ENCODE measurements around the gene C12orf42. TPM values are rescaled to one million over a fixed set of nuclear protein-coding genes. Genes with fewer than 3 reads are reported as not detected.

Gene C12orf42
- total RNA-seq: under 1 TPM; 0.25 to 0.48 TPM

DNA sequence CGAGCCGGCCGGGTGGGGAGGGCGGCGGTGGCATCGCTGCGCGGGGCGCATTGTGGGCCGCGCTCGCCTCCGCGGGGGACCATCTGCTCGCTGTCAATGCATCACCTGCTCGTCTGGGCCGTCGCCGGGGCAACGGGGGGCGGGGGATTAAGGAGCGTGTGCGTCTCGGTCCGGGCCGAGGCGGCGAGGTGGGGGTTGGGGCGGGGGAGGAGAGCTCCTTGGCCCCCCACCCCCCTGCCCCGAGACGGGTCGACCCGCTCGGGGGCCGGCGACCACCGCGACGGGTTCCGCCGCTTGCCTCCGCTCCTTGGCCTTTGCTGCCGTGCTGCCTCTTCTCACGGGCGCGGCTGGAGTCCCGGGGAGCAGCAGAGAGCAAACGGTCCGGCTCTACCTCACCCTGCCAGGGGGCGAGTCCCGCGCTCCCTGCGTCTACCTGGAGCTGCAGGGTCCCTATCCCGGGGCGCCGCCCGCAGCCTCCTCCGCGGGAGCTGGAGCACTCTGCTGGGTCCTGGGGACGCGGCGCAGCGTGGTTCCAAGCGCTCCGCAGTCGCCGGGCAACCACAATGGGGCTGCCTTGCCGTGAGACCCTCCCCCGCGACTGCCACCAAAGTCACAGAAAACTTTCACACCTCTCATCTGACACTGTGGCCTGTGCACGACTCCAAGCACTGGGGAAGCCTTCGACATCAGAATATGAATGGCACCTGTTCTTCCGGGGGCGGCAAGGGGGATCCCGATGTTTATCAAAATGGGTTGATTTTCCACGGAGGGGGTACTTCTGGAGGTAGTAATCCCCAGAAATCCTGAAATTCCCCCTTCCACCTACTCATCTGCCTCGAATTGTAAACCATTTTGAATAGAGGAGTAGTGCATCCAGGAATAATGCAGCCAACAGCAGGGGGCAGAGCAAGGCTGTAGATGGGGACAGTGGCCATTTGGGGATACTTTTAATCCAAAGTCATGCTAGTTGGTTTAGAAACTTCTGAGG lies at the start of gene C12orf42:
TSS of gene C12orf42 (minus strand) at position 500 of the 988 bp plus-strand sequence. CDS start 17,542 bp downstream, outside the sequence.
- Mint-ChIP-seq H3K27me3 (peaks cover 40% of the 10 kb centered on the region), H3K36me3 (ENCODE audit: low read depth) (no peaks in the 10 kb centered on the region), H3K4me1 (peaks cover 17% of the 10 kb centered on the region), H3K4me3 (peak within 1 kb of the TSS; percentile 55), H3K27ac (no peak within 1 kb of the TSS), H3K9me3 (peaks cover 3% of the 10 kb centered on the region)
- DNase-seq: peak; percentile 35
- ChIA-PET POLR2A (no interaction called here), CTCF (interaction anchor here (1.5 to 2.9 kb wide), 2 partner anchors 53 to 547 kb away, joined by 3 to 13 read pairs; no protein-coding TSS in a partner anchor)

DNA sequence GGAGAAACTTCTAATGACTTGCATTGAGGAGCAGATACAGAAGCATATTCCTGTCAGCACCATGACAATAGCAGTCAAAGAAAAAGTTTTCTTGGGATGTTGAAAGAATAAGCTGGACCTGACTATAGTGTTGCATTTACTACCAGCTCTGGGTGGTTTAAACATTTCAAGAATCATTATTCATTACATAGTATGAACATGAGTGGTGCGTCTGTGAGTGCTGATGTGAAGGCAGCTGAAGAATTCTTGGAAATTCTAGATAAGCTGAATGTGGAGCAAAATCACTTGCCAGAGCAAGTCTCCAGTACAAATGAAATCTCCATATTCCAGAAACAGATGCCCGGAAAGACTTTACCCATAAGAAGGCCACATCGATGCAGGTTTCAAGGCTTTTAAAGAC lies 46.3 kb upstream of the C12orf42 start:
- Mint-ChIP-seq H3K27me3 (peaks cover 4% of the 10 kb centered on the region), H3K4me1 (peaks cover 8% of the 10 kb centered on the region), H3K27ac (no peak overlapping the region), H3K36me3 (ENCODE audit: low read depth) (no peaks in the 10 kb centered on the region), H3K4me3 (no peak overlapping the region), H3K9me3 (peaks cover 2% of the 10 kb centered on the region)
- no peak for DNase-seq
- ChIA-PET CTCF (no interaction called here), POLR2A (no interaction called here)

DNA sequence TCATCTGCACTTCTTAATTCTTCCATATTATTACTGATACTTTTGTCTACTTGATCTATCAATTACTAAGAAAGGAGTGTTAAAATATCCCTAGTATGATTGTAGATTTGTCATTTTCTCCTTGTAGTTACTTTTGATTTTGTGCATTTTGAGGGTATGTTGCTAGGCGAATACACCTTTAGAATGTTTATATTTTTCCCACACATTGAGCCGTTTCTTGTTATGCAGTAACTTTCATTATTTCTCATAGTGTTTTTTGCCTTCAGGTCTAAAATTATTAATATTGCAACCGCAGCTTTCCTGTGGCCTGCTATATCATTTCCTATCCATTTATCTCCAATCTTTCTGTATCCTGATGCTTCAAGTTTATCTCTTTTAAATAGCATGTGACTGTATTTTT lies 44.6 kb upstream of the C12orf42 start:
- ChIA-PET POLR2A (no interaction called here), CTCF (no interaction called here)
- no peaks in the 10 kb centered on the region for H3K36me3 Mint-ChIP-seq (ENCODE audit: low read depth)
- H3K27me3 Mint-ChIP-seq: peaks cover 3% of the 10 kb centered on the region
- H3K9me3 Mint-ChIP-seq: peaks cover 2% of the 10 kb centered on the region
- H3K27ac Mint-ChIP-seq: no peak overlapping the region
- peaks cover 8% of the 10 kb centered on the region for H3K4me1 Mint-ChIP-seq
- DNase-seq: no peak
- H3K4me3 Mint-ChIP-seq: no peak overlapping the region

DNA sequence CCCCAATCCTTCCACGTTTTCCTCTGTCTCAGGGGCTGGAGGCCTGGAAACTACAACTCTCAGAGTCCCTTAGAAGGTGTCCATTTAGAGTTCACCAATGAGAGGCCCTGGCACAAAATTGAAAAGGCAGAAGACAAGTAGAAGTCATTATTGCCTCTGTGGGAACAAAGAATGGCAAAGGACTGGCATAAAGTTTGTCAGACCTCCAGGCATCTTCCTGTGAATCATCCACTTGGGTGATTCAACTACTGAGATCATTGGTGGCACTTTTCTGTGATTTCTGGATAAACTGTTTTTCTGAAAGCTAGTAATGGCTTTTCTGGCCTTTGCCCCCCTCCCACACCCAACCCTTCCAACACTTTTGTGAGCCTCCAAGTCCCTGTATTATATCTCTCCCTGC lies 42.6 kb upstream of the C12orf42 start:
- Mint-ChIP-seq H3K4me3 (no peak overlapping the region), H3K4me1 (peaks cover 8% of the 10 kb centered on the region), H3K9me3 (no peaks in the 10 kb centered on the region), H3K27me3 (peaks cover 3% of the 10 kb centered on the region), H3K27ac (no peak overlapping the region), H3K36me3 (ENCODE audit: low read depth) (no peaks in the 10 kb centered on the region)
- ChIA-PET POLR2A (no interaction called here), CTCF (no interaction called here)
- no peak for DNase-seq

DNA sequence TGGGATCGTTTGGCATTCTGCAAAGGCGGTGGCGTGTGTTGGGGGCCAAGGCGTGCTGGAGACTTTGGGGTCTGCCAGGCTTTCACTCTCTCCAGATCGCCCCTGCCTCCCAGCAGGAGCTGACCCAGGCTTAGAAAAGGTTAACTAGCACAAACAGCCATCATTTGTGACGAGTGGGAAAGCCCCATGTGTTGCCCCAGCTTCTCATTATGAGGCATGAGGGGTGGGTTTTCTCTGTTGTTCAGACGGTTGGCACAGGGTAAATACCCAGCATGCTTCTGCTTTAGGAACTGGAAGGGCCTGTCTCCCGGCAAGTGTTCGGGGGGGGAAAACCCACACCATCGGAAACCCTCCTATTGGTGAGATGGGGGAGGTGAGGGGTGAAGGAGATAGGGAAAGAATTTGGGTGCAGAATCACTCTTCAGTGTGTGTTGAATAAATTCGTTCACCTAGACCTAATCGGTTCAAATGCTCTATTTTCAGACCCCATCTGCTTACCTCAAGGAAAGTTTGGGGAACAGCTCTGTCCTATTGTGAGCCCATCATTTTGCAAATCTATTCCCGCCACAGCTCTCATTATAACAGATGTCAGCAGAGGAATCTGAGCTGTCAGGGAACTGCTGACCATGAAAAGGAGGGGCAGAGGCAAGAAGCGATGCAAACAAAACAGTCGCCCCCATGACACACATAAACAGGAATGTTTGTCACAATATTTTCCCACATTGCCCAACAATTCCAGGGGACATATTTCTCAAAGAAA lies 34.7 kb upstream of the C12orf42 start:
- no peaks in the 10 kb centered on the region for H3K27me3 Mint-ChIP-seq
- no peak overlapping the region for H3K27ac Mint-ChIP-seq
- DNase-seq: no peak
- no peaks in the 10 kb centered on the region for H3K36me3 Mint-ChIP-seq (ENCODE audit: low read depth)
- H3K9me3 Mint-ChIP-seq: peaks cover 2% of the 10 kb centered on the region
- CTCF ChIA-PET: no interaction called here
- H3K4me3 Mint-ChIP-seq: no peak overlapping the region
- no peaks in the 10 kb centered on the region for H3K4me1 Mint-ChIP-seq
- POLR2A ChIA-PET: no interaction called here

DNA sequence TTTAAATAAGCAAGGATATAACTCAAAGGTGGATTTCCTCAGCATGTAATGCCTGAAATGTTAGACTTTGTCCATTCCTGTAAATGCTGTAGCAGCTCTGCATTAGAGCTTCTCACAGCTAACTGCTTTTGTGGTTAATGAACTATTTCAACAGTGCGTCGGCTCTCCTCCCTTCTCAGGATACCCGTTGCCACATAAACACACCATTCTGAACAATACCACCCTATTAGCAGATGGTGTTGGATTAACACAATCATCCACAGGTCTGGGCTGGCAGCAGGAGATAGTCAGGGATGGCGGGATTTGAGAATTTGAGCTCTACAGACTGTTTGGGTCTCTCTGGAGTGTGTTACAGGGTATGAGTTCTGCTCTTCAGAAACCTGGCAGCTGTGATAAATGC lies 33.5 kb upstream of the C12orf42 start:
- no peak overlapping the region for H3K27ac Mint-ChIP-seq
- no peak for DNase-seq
- no peak overlapping the region for H3K4me3 Mint-ChIP-seq
- CTCF ChIA-PET: no interaction called here
- H3K9me3 Mint-ChIP-seq: peaks cover 2% of the 10 kb centered on the region
- POLR2A ChIA-PET: no interaction called here
- H3K36me3 Mint-ChIP-seq (ENCODE audit: low read depth): no peaks in the 10 kb centered on the region
- H3K27me3 Mint-ChIP-seq: no peaks in the 10 kb centered on the region
- no peaks in the 10 kb centered on the region for H3K4me1 Mint-ChIP-seq

DNA sequence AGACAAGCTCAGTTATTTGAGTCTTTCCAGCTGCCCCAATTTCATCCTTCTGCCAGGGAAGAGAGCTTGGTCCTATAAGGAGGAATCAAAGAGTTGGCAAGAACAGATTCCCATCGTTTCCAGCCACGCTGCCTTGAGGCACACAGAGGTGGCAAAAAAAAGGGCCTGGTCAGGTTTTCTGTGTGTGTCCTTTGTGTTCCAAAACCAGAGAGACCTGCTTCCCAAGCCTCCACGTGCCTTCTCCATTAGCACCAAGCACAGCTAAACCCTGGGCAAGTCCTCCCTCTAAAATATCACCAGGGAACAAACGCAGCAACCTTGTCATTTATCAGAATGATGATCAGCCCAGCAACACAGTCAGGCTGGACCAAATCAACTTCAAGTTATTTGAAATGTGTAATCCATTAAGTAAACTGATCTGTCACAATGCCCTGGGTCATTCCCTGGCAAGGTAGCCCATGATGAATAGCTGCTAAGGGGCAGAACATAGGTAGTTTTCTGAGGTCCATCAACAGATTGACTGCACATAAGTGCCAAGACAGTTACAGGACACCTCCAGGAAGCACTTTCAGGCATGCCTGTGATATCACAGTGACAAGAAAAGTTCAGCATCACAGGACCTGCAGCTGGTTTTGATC lies 28.6 kb upstream of the C12orf42 start:
- H3K27me3 Mint-ChIP-seq: peaks cover 1% of the 10 kb centered on the region
- POLR2A ChIA-PET: no interaction called here
- H3K36me3 Mint-ChIP-seq (ENCODE audit: low read depth): no peaks in the 10 kb centered on the region
- H3K9me3 Mint-ChIP-seq: peaks cover 2% of the 10 kb centered on the region
- no peak overlapping the region for H3K4me3 Mint-ChIP-seq
- CTCF ChIA-PET: interaction anchor here (1.2 kb wide), 1 partner anchor 641 kb away, joined by 4 read pairs; no protein-coding TSS in a partner anchor
- no peak for DNase-seq
- H3K4me1 Mint-ChIP-seq: no peaks in the 10 kb centered on the region
- H3K27ac Mint-ChIP-seq: no peak overlapping the region

DNA sequence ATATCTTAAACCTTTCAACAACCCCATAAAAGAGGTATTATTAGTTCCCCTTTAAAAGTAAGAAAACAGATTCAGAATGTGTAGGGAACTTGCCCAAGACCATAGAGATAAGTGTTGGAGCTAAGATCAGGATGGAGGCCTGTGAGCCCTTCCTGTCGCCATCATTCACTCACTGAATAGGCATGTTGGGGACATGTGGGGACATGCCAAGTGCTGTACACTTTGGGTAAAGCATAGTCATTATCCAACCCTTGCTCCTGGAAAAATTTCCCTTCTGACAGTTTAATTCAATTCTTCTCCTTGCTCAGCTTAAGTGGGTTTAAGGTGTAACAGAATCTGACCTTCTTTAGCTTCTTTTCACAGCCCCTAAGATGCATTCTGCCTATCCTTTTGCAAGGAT lies 28.0 kb upstream of the C12orf42 start:
- CTCF ChIA-PET: interaction anchor here (1.2 kb wide), 1 partner anchor 641 kb away, joined by 4 read pairs; no protein-coding TSS in a partner anchor
- DNase-seq: no peak
- Mint-ChIP-seq H3K9me3 (peaks cover 2% of the 10 kb centered on the region), H3K36me3 (ENCODE audit: low read depth) (no peaks in the 10 kb centered on the region), H3K4me3 (no peak overlapping the region), H3K27ac (no peak overlapping the region), H3K4me1 (no peaks in the 10 kb centered on the region), H3K27me3 (peaks cover 1% of the 10 kb centered on the region)
- POLR2A ChIA-PET: no interaction called here

DNA sequence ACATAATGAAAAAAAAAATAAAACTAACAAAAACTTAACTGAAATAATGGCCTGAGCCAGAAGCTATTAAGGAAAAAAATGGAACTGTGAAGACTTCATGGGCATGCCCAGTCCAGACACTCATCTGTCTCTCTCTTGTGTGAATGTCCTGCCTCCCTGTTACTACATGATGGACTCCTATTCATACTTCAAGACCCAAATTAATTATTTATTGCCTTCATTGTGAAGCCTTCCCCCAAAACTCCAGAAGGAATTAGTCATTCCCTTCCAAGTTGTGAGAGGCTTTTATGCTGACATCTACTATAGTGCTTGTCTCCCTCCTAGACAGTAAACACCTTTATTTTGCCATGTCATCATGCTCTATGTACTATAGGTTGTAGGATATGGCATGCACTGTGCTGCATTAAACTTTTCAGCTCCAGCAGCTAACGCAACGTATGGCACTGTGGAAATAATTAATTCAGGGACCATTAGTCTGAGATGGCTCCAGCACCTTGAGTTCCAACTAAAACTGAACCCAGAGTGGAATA lies 25.0 kb upstream of the C12orf42 start:
- H3K27ac Mint-ChIP-seq: no peak overlapping the region
- no peak overlapping the region for H3K4me3 Mint-ChIP-seq
- ChIA-PET POLR2A (no interaction called here), CTCF (no interaction called here)
- no peaks in the 10 kb centered on the region for H3K9me3 Mint-ChIP-seq
- no peaks in the 10 kb centered on the region for H3K36me3 Mint-ChIP-seq (ENCODE audit: low read depth)
- H3K4me1 Mint-ChIP-seq: no peaks in the 10 kb centered on the region
- H3K27me3 Mint-ChIP-seq: peaks cover 3% of the 10 kb centered on the region
- no peak for DNase-seq

DNA sequence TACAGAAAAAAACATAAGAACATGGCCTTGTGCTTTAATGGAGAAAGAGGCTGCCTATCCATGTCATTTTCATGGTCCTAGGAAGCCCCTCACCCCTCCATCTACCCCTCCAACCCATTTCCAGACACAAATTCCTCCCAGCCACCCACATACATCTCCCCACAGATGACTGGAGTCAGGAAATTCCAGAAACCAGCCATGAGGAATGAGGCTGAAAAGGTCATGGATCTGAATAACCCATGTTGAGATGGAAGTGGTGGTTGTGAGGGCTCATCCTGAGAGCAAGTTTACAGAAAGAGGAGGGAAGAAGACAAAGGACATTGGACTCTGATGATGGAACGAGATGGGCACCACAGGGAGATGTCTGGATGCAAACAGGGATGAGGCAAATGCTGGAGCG lies 23.9 kb upstream of the C12orf42 start:
- CTCF ChIA-PET: no interaction called here
- H3K27me3 Mint-ChIP-seq: peaks cover 3% of the 10 kb centered on the region
- POLR2A ChIA-PET: no interaction called here
- H3K9me3 Mint-ChIP-seq: no peaks in the 10 kb centered on the region
- no peak overlapping the region for H3K27ac Mint-ChIP-seq
- no peaks in the 10 kb centered on the region for H3K36me3 Mint-ChIP-seq (ENCODE audit: low read depth)
- no peak for DNase-seq
- no peak overlapping the region for H3K4me3 Mint-ChIP-seq
- no peaks in the 10 kb centered on the region for H3K4me1 Mint-ChIP-seq

DNA sequence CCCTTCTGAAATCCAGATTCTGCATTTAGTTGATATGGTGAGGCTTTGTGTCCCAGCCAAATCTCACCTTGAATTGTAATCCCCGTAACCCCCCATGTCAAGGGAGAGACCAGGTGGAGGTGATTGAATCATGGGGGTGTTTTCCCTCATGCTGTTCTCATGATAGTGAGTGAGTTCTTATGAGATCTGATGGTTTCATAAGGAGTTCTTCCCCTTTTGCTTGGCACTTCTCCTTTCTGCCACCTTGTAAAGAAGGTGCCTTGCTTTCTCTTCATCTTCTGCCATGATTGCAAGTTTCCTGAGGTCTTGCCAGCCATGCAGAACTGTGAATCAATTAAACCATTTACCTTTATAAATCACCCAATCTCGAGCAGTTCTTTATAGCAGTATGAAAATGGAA lies 23.1 kb upstream of the C12orf42 start:
- no peak overlapping the region for H3K4me3 Mint-ChIP-seq
- POLR2A ChIA-PET: no interaction called here
- no peak for DNase-seq
- H3K27me3 Mint-ChIP-seq: peaks cover 3% of the 10 kb centered on the region
- H3K36me3 Mint-ChIP-seq (ENCODE audit: low read depth): no peaks in the 10 kb centered on the region
- CTCF ChIA-PET: no interaction called here
- no peaks in the 10 kb centered on the region for H3K9me3 Mint-ChIP-seq
- no peaks in the 10 kb centered on the region for H3K4me1 Mint-ChIP-seq
- H3K27ac Mint-ChIP-seq: no peak overlapping the region

DNA sequence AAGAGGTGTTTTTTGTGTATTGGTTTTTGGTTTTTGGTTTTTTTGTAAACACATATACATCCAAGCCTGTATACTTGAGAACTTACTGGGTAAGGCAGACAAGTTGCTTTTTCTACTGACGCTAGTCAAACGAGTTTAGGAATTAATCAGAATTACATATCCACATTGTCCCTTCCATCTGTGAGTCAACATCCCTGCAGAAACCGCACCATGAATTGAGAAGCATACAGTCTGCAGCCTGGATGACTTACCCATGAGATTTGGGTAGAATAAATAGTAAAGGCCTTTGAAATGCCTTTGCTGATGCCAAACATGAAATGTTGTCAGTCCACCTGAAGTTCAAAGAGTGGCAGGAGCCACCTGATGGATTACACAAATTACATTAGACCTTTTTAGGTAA lies 21.4 kb upstream of the C12orf42 start:
- DNase-seq: no peak
- no peaks in the 10 kb centered on the region for H3K36me3 Mint-ChIP-seq (ENCODE audit: low read depth)
- no peaks in the 10 kb centered on the region for H3K4me1 Mint-ChIP-seq
- H3K27ac Mint-ChIP-seq: no peak overlapping the region
- H3K4me3 Mint-ChIP-seq: no peak overlapping the region
- H3K9me3 Mint-ChIP-seq: no peaks in the 10 kb centered on the region
- peaks cover 3% of the 10 kb centered on the region for H3K27me3 Mint-ChIP-seq
- CTCF ChIA-PET: no interaction called here
- POLR2A ChIA-PET: no interaction called here

DNA sequence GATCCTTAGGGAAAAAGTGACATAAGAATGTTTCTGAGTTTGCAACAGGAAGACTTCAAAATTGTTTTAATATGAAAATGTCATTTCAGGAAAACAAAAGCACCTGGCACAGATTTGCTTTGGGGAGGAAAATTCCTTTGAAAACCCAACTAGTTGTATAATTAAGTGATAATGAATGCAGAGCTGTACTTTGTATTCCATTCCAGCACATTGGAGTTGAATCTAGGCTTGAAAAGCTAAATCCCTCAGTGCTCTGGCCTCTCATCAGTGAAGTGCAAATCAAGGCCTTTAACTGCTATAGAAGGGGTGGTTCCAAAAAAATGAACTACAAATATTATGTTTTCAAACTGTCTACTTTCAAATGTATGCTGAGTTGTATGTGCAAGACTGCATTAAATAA lies 19.6 kb upstream of the C12orf42 start:
- Mint-ChIP-seq H3K9me3 (no peaks in the 10 kb centered on the region), H3K4me1 (no peaks in the 10 kb centered on the region), H3K27me3 (peaks cover 2% of the 10 kb centered on the region), H3K27ac (no peak overlapping the region), H3K4me3 (no peak overlapping the region), H3K36me3 (ENCODE audit: low read depth) (no peaks in the 10 kb centered on the region)
- CTCF ChIA-PET: no interaction called here
- DNase-seq: no peak
- POLR2A ChIA-PET: no interaction called here

Data from activated CD4-positive, alpha-beta memory T cell treated with anti-CD3 and anti-CD28 coated beads, Interleukin-2, amount 10 ng/mL, durations not matched to agents 7 days and 5 days (primary cell).